Panc1 (cell line): ENCODE results near the gene GMPPA. TPM values are rescaled to one million over a fixed set of nuclear protein-coding genes. Genes with fewer than 3 reads are reported as not detected.

Experiments
- ATAC-seq: fragments of 200-7000 bp; cut with Tn5 transposase; 2 replicates; pipeline ENCODE4 v1.9.1; 2020; ENCODE audit warnings: mild to moderate bottlenecking, moderate library complexity
- BruUV-seq: library from RNA; stranded (reverse); fragments of 400-500 nt; replicated peaks from 2 replicates; lab custom pipeline; 2021; lab: Mats Ljungman, UMichigan
- CTCF ChIA-PET: fragments of 300-600 bp; sonication (Branson Sonifier 250); formaldehyde crosslinking; loops from one replicate; lab custom pipeline; 2022; ENCODE audit warnings: antibody characterized with exemption; lab: Charles Lee
- POLR2A ChIA-PET: fragments of 300-600 bp; sonication (Branson Sonifier 250); formaldehyde crosslinking; loops from one replicate; lab custom pipeline; 2022; ENCODE audit warnings: antibody characterized with exemption; lab: Charles Lee
- DNase-seq: peaks from one replicate; pipeline ENCODE4 v3.0.0-alpha.2; 2010; ENCODE audit warnings: low read depth, low spot score
- H3K27ac ChIP-seq: 2 replicates; pipeline ENCODE4 v1.5.1; 2011; ENCODE audit warnings: mild to moderate bottlenecking, low read length, inconsistent platforms
- H3K27me3 ChIP-seq: fragments of 200-500 bp; sonication (Bioruptor generic); 2 replicates; pipeline ENCODE4 v1.6.0; 2014; ENCODE audit warnings: low read length, inconsistent platforms; ENCODE audit not compliant: control insufficient read depth, insufficient read depth
- H3K36me3 ChIP-seq: fragments of 200-500 bp; sonication (Bioruptor generic); 2 replicates; pipeline ENCODE4 v1.5.1; 2014; ENCODE audit warnings: inconsistent platforms, mild to moderate bottlenecking, low read length, moderate library complexity; ENCODE audit not compliant: control insufficient read depth, insufficient read depth
- H3K4me1 ChIP-seq: 2 replicates; pipeline ENCODE4 v1.5.1; 2011; ENCODE audit warnings: inconsistent platforms, mild to moderate bottlenecking, low read length, moderate library complexity; ENCODE audit not compliant: control insufficient read depth, insufficient read depth
- H3K4me3 ChIP-seq, 2 experiments: 2 replicates each; pipeline ENCODE4 v1.5.1; 2011 to 2012; ENCODE audit warnings: low read depth in 2 of 2, low read length in 2 of 2, mild to moderate bottlenecking in 2 of 2, inconsistent platforms in 1 of 2, moderate library complexity in 1 of 2
- H3K9me3 ChIP-seq: fragments of 200-500 bp; sonication (Bioruptor generic); 2 replicates; pipeline ENCODE4 v1.5.1; 2014; ENCODE audit warnings: low read depth, mild to moderate bottlenecking, inconsistent platforms, low read length, moderate library complexity; ENCODE audit not compliant: control insufficient read depth, insufficient read depth
- CTCF ChIP-seq: fragments of 450-650 bp; IDR thresholded peaks from 2 replicates; pipeline ENCODE4 v1.5.1; 2017; ENCODE audit warnings: mild to moderate bottlenecking
- POLR2AphosphoS5 ChIP-seq: IDR thresholded peaks from 2 replicates; pipeline ENCODE4 v1.6.1; 2012; ENCODE audit warnings: mild to moderate bottlenecking, low read depth, low read length, moderate library complexity
- REST ChIP-seq, 2 experiments: IDR thresholded peaks; 2 replicates each; pipeline ENCODE4 v1.6.1; 2011 to 2012; ENCODE audit warnings: low read depth in 2 of 2, control low read depth in 1 of 2, low read length in 1 of 2, mild to moderate bottlenecking in 1 of 2, moderate library complexity in 1 of 2; ENCODE audit not compliant: insufficient read depth in 1 of 2
- SIN3A ChIP-seq: IDR thresholded peaks from 2 replicates; pipeline ENCODE4 v1.6.1; 2012; ENCODE audit warnings: low read depth, mild to moderate bottlenecking, low read length, moderate library complexity, borderline replicate concordance; ENCODE audit not compliant: insufficient read depth
- TCF7L2 ChIP-seq: IDR thresholded peaks from 2 replicates; pipeline ENCODE4 v1.6.1; 2011; ENCODE audit warnings: mild to moderate bottlenecking, low read depth, low read length, inconsistent platforms
- in situ Hi-C: cut with HindIII; loops from 2 replicates; pipeline ENCODE4 v1.10.0; 2016; ENCODE audit warnings: low sequenced_read_pairs, low pct_unique_long_range_greater_than_20kb
- intact Hi-C: fragments of 100-400 bp; cut with micrococcal nuclease; formaldehyde crosslinking; loops from one replicate; pipeline ENCODE4 v1.10.0; 2022; ENCODE audit not compliant: unreplicated experiment
- total RNA-seq: library from RNA; stranded (reverse); gene quantifications from one replicate; pipeline ENCODE4 v1.2.1, GENCODE V29; 2021; ENCODE audit not compliant: unreplicated experiment

The GMPPA gene
- total RNA-seq, 1 experiment from 2014 or later: 66.2 TPM

- Histone ChIP-seq H3K27ac (no peak overlapping the region), H3K36me3 (no peaks in the 10 kb centered on the region), H3K9me3 (no peaks in the 10 kb centered on the region), H3K4me3 (no peak overlapping the region), H3K27me3 (no peaks in the 10 kb centered on the region; the same call in 1 of the 2 replicates), H3K4me1 (peaks cover 16% of the 10 kb centered on the region)
- CTCF ChIA-PET: no interaction called here
- in situ Hi-C loops: no loop called here
- TF ChIP-seq POLR2AphosphoS5 (no peak), TCF7L2 (no peak), CTCF (no peak), SIN3A (no peak), REST (IDR thresholded peaks at IDR 0.05; ENCODE audit: insufficient read depth in 1 of 2, low read depth in 2 of 2, low read length in 1 of 2) (no peak)
- POLR2A ChIA-PET: no interaction called here
- no peak for ATAC-seq
- intact Hi-C loops: no loop called here
- BruUV-seq: no TSS peak
- DNase-seq: no peak
Observed at GRCh38 chr2:219516888-219517287, 18.2 kb downstream of the GMPPA start.

DNA sequence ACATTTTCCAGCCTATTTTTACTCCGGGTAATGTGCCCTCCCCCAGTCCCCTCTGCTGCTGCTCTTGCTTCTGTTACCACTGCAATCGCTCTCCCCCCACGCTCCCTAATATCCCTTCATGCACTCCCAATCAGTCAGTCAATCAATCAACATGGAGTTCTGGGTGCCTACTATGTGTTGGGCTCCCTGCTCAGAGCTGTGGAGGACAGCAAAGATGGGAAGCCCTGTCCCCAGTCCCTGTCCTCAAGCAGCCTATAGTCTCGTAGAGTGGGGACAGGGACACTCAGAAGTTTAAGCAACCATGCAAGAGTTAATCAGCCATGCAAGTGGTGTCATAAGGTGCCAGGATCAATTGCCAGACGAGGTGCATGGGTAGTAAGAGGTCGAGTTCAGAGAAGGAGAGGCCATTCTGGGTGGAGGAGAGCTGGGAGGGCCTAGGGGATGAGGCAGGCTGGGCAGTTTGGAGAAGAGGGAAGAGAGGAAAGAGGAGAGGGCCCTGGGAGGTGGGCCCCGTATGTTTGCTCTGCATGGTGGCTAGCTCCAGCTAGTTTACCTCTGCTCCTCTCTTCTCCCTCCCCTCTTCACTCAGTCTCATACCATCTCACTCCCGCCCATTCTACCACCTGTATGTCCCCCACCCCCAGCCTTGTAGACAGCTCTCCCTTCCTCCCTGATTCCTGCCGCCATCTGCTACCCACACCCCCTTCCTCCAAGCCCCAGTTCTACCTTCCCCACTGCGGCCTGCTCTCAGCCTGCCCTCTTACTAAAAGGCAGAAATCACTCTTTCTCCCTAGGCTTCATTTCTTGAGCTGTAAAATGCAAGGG is 19.5 kb downstream of the GMPPA start:
- H3K27ac ChIP-seq: no peak overlapping the region
- no peaks in the 10 kb centered on the region for H3K36me3 ChIP-seq
- no TSS peak for BruUV-seq
- POLR2A ChIA-PET: interaction anchor here (0.6 kb wide), 1 partner anchor 30 kb away, joined by 3 read pairs; no protein-coding TSS in a partner anchor
- peaks cover 10% of the 10 kb centered on the region for H3K4me1 ChIP-seq
- in situ Hi-C loops: no loop called here
- no peaks in the 10 kb centered on the region for H3K9me3 ChIP-seq
- ATAC-seq (no peak), DNase-seq (no peak)
- CTCF ChIA-PET: interaction anchor here (0.9 to 1.4 kb wide), 3 partner anchors 8 to 24 kb away, joined by 3 to 5 read pairs (median 3); no protein-coding TSS in a partner anchor
- no peak for TF ChIP-seq TCF7L2
- no peak for TF ChIP-seq SIN3A
- no peak for TF ChIP-seq REST (IDR thresholded peaks at IDR 0.05; ENCODE audit: insufficient read depth in 1 of 2, low read depth in 2 of 2, low read length in 1 of 2)
- TF ChIP-seq CTCF: no peak
- no peak for TF ChIP-seq POLR2AphosphoS5
- intact Hi-C loops: no loop called here
- no peak overlapping the region for H3K4me3 ChIP-seq
- no peaks in the 10 kb centered on the region for H3K27me3 ChIP-seq
